Stimulated activated CD4-positive, alpha-beta T cell treated with anti-CD3 and anti-CD28 coated beads, Interleukin-12 subunit alpha, Interleukin-12 subunit beta, amount 100 ng/mL, for 48 hours (primary cell): ENCODE measurements around the gene CEMIP.

Source experiments
- DNase-seq, 3 donors: peaks; one replicate each; pipeline ENCODE4 v3.0.0-alpha.2; 2020; ENCODE audit warnings: low read depth in 2 of 3, low spot score in 1 of 3

The CEMIP gene

DNA sequence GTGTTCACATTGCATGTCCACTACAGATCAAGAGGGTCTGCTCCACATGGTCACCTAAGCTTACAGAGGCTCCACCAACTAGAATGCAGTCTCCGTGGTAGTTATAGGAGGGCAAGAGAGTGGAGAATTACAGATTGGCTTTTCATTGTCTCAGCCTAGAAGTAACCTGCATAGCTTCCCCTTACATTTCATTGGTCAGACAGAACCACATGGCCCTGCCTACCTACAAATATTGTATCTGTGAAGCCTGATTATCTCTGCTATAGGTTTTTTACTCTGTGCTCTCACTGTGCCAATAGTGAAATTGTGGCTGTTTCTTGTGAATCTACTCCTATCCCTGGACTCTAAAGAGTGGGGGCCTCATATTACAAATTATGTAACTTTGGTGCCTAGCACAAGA lies 219.1 kb downstream of the CEMIP start:
- DNase-seq = no peak

DNA sequence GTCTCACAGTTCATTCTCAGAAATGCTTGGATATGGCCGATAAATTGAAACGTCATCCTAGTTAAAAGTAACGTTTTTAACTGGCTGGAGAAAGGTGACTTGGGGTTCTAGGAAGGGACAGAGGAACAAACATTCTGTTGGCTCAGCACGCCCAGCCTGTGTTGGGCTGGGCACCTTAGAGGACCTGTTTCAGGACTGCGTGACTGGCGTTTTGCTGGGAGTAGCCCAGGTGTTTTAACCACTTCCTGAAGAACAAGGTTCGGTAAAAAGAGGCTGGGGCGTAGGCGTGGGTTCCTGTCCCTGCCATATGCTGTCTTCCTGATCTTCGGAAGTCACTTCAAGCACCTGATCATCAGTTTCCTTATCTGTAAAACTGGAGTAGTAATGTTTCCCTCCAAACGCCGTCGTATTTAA lies 220.5 kb downstream of the CEMIP start:
- peak in 2 of 3 donors; percentile 50 to 54 for DNase-seq

DNA sequence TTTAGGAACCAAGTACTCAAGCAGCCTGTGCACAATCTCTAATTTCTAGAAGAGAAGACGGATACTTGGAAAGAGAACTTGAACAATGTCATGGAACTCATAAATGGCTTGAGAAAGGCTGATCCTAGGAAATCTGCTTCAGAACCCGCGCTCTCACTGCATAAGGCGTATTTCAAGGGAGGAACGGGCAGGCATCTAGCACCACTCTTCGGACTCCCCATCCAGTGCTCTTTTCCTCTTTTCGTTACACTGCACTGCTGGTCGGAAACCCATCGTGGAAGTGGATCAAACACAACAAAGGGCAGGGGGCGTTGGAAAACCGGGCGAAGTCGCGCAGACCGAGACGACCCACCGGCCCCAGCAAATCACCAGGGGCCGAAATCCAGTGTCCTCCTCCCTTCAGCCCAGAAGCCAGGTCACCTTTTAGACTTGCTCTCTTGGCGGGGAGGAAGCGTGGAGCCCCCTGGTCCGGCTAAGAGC lies 221.0 kb downstream of the CEMIP start:
- no peak for DNase-seq

DNA sequence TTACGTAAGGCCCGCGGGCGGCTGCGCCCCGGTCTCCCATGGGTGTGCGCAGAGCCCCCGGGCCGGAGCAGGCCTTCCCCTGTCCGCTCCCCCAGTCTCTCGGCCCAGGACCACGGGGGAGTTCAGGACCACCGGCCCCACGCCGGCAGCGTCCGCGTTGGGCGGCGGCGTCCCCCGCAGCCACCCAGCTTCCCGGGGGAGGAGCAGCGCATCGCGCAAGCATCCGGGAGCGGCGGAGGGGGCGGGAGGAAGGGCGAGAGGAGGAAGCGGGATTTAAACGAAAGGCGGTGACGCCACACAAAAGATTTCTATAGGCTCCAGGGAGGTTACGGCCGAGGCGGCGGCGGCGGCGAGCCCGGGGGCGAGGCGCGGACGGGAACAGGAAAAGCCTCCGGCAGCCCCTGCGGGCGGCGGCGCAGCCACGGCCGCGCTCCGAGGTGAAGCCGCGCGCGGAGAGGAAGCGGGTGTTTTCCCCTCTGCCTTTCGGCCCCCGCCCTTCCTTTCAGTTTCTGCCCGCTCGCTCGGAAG lies 221.5 kb downstream of the CEMIP start, which contains the start of gene TLNRD1:
TLNRD1 (plus strand) TSS at position 300 of the 528 bp plus-strand sequence. CDS start 1,349 bp downstream, outside the sequence.
- peak; percentile 71 to 79 (median 78) for DNase-seq
